IMR-90 (cell line): ENCODE data around the gene TDRD1. TPM values are rescaled to one million over a fixed set of nuclear protein-coding genes. Genes with fewer than 3 reads are reported as not detected.

Source experiments
- ATAC-seq: fragments of 200-7000 bp; cut with Tn5 transposase; 2 replicates; pipeline ENCODE4 v1.9.1; 2020; ENCODE audit warnings: low read depth, mild to moderate bottlenecking, moderate library complexity
- BruUV-seq: library from RNA; stranded (reverse); fragments of 400-500 nt; replicated peaks from 2 replicates; lab custom pipeline; 2021; lab: Mats Ljungman, UMichigan
- CTCF ChIA-PET: fragments of 300-600 bp; formaldehyde crosslinking; extraction: SDS; loops from one replicate; lab custom pipeline; 2021; ENCODE audit warnings: antibody characterized with exemption; lab: Yijun Ruan, JAX
- POLR2A ChIA-PET: fragments of 300-600 bp; sonication (Branson Sonifier 250); formaldehyde crosslinking; loops from one replicate; lab custom pipeline; 2022; ENCODE audit warnings: antibody characterized with exemption; ENCODE audit not compliant: unreplicated experiment; lab: Charles Lee
- DNase-seq: peaks from one replicate; pipeline ENCODE4 v3.0.0; 2013
- H2AFZ ChIP-seq: replicated peaks from 2 replicates; pipeline ENCODE3; 2013; ENCODE audit warnings: low read length, mild to moderate bottlenecking; ENCODE audit not compliant: poor library complexity
- H2AK5ac ChIP-seq: 2 replicates; pipeline ENCODE4 v1.6.1; 2013; ENCODE audit warnings: low read depth, low read length, inconsistent platforms
- H2AK9ac ChIP-seq: replicated peaks from 2 replicates; pipeline ENCODE3; 2013; ENCODE audit warnings: mild to moderate bottlenecking, low read depth, low read length, moderate library complexity; ENCODE audit not compliant: poor library complexity
- H2BK120ac ChIP-seq: 2 replicates; pipeline ENCODE4 v1.6.1; 2013; ENCODE audit warnings: low read depth, low read length, inconsistent platforms
- H2BK15ac ChIP-seq: 3 replicates; pipeline ENCODE4 v1.6.1; 2013; ENCODE audit warnings: low read depth, low read length, inconsistent platforms
- H2BK20ac ChIP-seq: 2 replicates; pipeline ENCODE4 v1.6.1; 2013; ENCODE audit warnings: low read depth, mild to moderate bottlenecking, inconsistent platforms, low read length, moderate library complexity
- H2BK5ac ChIP-seq: 2 replicates; pipeline ENCODE4 v1.6.1; 2013; ENCODE audit warnings: mild to moderate bottlenecking, low read depth, low read length, inconsistent platforms; ENCODE audit not compliant: poor library complexity, severe bottlenecking
- H3K14ac ChIP-seq: replicated peaks from 2 replicates; pipeline ENCODE4 v1.6.1; 2013; ENCODE audit warnings: low read depth, low read length, inconsistent platforms
- H3K18ac ChIP-seq: 2 replicates; pipeline ENCODE4 v1.6.1; 2013; ENCODE audit warnings: low read depth, low read length, control low read depth
- H3K23ac ChIP-seq: 2 replicates; pipeline ENCODE4 v1.6.1; 2013; ENCODE audit warnings: low read depth, low read length, inconsistent platforms
- H3K27ac ChIP-seq: 2 replicates; pipeline ENCODE4 v1.5.1; 2013; ENCODE audit warnings: mild to moderate bottlenecking, control low read depth, low read length; ENCODE audit not compliant: insufficient read depth
- H3K27me3 ChIP-seq: 2 replicates; pipeline ENCODE4 v1.6.1; 2013; ENCODE audit warnings: low read length; ENCODE audit not compliant: control insufficient read depth, insufficient read depth
- H3K36me3 ChIP-seq: 2 replicates; pipeline ENCODE4 v1.6.1; 2013; ENCODE audit warnings: low read length, mixed read lengths; ENCODE audit not compliant: control insufficient read depth, insufficient read depth
- H3K4ac ChIP-seq: 2 replicates; pipeline ENCODE4 v1.6.1; 2013; ENCODE audit warnings: low read depth, low read length, inconsistent platforms
- H3K4me1 ChIP-seq: 2 replicates; pipeline ENCODE4 v1.6.1; 2013; ENCODE audit warnings: low read length, mixed read lengths; ENCODE audit not compliant: control insufficient read depth, insufficient read depth
- H3K4me2 ChIP-seq: 2 replicates; pipeline ENCODE4 v1.6.1; 2013; ENCODE audit warnings: low read depth, mild to moderate bottlenecking, control low read depth, low read length, moderate library complexity
- H3K4me3 ChIP-seq: 2 replicates; pipeline ENCODE4 v1.5.1; 2013; ENCODE audit warnings: low read depth, mild to moderate bottlenecking, control low read depth, low read length, moderate library complexity; ENCODE audit not compliant: insufficient read depth
- H3K56ac ChIP-seq: 2 replicates; pipeline ENCODE4 v1.6.1; 2013; ENCODE audit warnings: low read length, inconsistent platforms; ENCODE audit not compliant: insufficient read depth; ENCODE audit errors: extremely low read depth
- H3K79me1 ChIP-seq, 2 experiments: 2 replicates each; pipeline ENCODE4 v1.6.1; 2013; ENCODE audit warnings: low read length in 2 of 2, inconsistent platforms in 1 of 2, low read depth in 1 of 2
- H3K9ac ChIP-seq: 2 replicates; pipeline ENCODE4 v1.6.1; 2013; ENCODE audit warnings: low read depth, low read length, control low read depth
- H3K9me1 ChIP-seq: 2 replicates; pipeline ENCODE4 v1.6.1; 2013; ENCODE audit warnings: low read length, inconsistent platforms; ENCODE audit not compliant: insufficient read depth
- H3K9me3 ChIP-seq: 2 replicates; pipeline ENCODE4 v1.6.1; 2013; ENCODE audit warnings: low read length; ENCODE audit not compliant: control insufficient read depth, insufficient read depth
- H4K20me1 ChIP-seq: 2 replicates; pipeline ENCODE4 v1.6.1; 2013; ENCODE audit warnings: low read length, inconsistent platforms; ENCODE audit not compliant: insufficient read depth
- H4K5ac ChIP-seq: 2 replicates; pipeline ENCODE4 v1.6.1; 2013; ENCODE audit warnings: mild to moderate bottlenecking, low read depth, low read length, control low read depth
- H4K8ac ChIP-seq, 2 experiments: 2 replicates each; pipeline ENCODE4 v1.6.1; 2013; ENCODE audit warnings: low read depth in 2 of 2, low read length in 2 of 2, control low read depth in 1 of 2, inconsistent platforms in 1 of 2
- H4K91ac ChIP-seq: 2 replicates; pipeline ENCODE4 v1.6.1; 2013; ENCODE audit warnings: low read depth, low read length, inconsistent platforms; ENCODE audit not compliant: insufficient read depth
- CHD1 ChIP-seq: IDR thresholded peaks from 2 replicates; pipeline ENCODE4 v1.6.1; 2012; ENCODE audit warnings: low read depth, low read length, improper control_type of control experiment
- ELK1 ChIP-seq: fragments of 150-350 bp; IDR thresholded peaks from 2 replicates; pipeline ENCODE4 v1.6.1; 2016; ENCODE audit warnings: low read depth, mild to moderate bottlenecking, low read length, moderate library complexity, borderline replicate concordance
- MAFK ChIP-seq: IDR thresholded peaks from 2 replicates; pipeline ENCODE4 v1.6.1; 2012; ENCODE audit warnings: low read depth, low read length, improper control_type of control experiment
- MAZ ChIP-seq: IDR thresholded peaks from 2 replicates; pipeline ENCODE4 v1.6.1; 2012; ENCODE audit warnings: low read depth, mild to moderate bottlenecking, low read length, improper control_type of control experiment, moderate library complexity, borderline replicate concordance
- NFE2L2 ChIP-seq: fragments of 150-350 bp; IDR thresholded peaks from 2 replicates; pipeline ENCODE4 v1.6.1; 2016; ENCODE audit warnings: low read depth, mild to moderate bottlenecking, low read length
- POLR2A ChIP-seq: IDR thresholded peaks from 2 replicates; pipeline ENCODE4 v1.6.1; 2012; ENCODE audit warnings: mild to moderate bottlenecking, low read depth, low read length
- RAD21 ChIP-seq: IDR thresholded peaks from 2 replicates; pipeline ENCODE4 v1.6.1; 2012; ENCODE audit warnings: low read length, improper control_type of control experiment
- RCOR1 ChIP-seq: IDR thresholded peaks from 2 replicates; pipeline ENCODE4 v1.6.1; 2012; ENCODE audit warnings: mild to moderate bottlenecking, low read length, improper control_type of control experiment; ENCODE audit not compliant: insufficient replicate concordance
- RFX5 ChIP-seq: IDR thresholded peaks from 2 replicates; pipeline ENCODE4 v1.8.0; 2012; ENCODE audit warnings: low read depth, mild to moderate bottlenecking, low read length, moderate library complexity
- SMC3 ChIP-seq: fragments of 150-350 bp; IDR thresholded peaks from 2 replicates; pipeline ENCODE4 v1.6.1; 2016; ENCODE audit warnings: low read depth, mild to moderate bottlenecking, antibody characterized with exemption, low read length, moderate library complexity
- WGBS, 2 experiments: methylation state at CpG; one replicate each; pipeline versions ENCODE4 v1.1.5 to v1.1.7; 2013; ENCODE audit warnings: missing lambda C conversion rate in 2 of 2; ENCODE audit not compliant: insufficient read length in 1 of 2; ENCODE audit errors: extremely low coverage in 2 of 2; 5-methylcytosine and 5-hydroxymethylcytosine counted together
- dilution Hi-C: fragments of 300-500 bp; cut with HindIII; formaldehyde crosslinking; loops from one replicate; pipeline ENCODE4 v1.14.3; 2018; ENCODE audit warnings: low sequenced_read_pairs; ENCODE audit not compliant: unreplicated experiment
- in situ Hi-C: fragments of 300-500 bp; cut with MboI; formaldehyde crosslinking; loops from 3 replicates; pipeline ENCODE4 v1.14.3; 2019; ENCODE audit warnings: low sequenced_read_pairs, inconsistent platforms, mixed read lengths
- intact Hi-C: fragments of 100-400 bp; cut with micrococcal nuclease; formaldehyde crosslinking; loops from 2 replicates; pipeline ENCODE4 v1.10.0; 2022
- polyA plus RNA-seq, 3 experiments: library from polyadenylated mRNA; depleted of rRNA; stranded (reverse); fragments of >200 nt; gene quantifications; 2 replicates each; pipeline ENCODE4 v1.2.3, GENCODE V29; 2012; ENCODE audit warnings: low replicate concordance in 1 of 3
- total RNA-seq: library from RNA; depleted of rRNA; stranded (reverse); fragments of >200 nt; gene quantifications from 2 replicates; pipeline ENCODE4 v1.2.3, GENCODE V29; 2012

Gene TDRD1
- total and polyA plus RNA-seq, 2 of the 4 experiments (the other 2 are of a cell fraction): not detected

- no peaks in the 10 kb centered on the region for H3K36me3 ChIP-seq
- H4K91ac ChIP-seq: no peak overlapping the region
- peaks cover 11% of the 10 kb centered on the region for H3K27me3 ChIP-seq
- no peak for DNase-seq
- H4K8ac ChIP-seq: no peak overlapping the region
- no peaks in the 10 kb centered on the region for H3K9me1 ChIP-seq
- no peaks in the 10 kb centered on the region for H3K9me3 ChIP-seq
- H2BK20ac ChIP-seq: no peak overlapping the region
- H4K20me1 ChIP-seq: no peaks in the 10 kb centered on the region
- dilution Hi-C loops: no loop called here
- no peak overlapping the region for H2AFZ ChIP-seq
- no peaks in the 10 kb centered on the region for H3K79me1 ChIP-seq
- no peak overlapping the region for H2BK15ac ChIP-seq
- TF ChIP-seq ELK1 (no peak), RAD21 (no peak), SMC3 (no peak), NFE2L2 (no peak), RFX5 (no peak), MAZ (no peak), CHD1 (no peak), POLR2A (no peak), MAFK (no peak), RCOR1 (no peak)
- H2AK9ac ChIP-seq: no peak overlapping the region
- no peak for ATAC-seq
- in situ Hi-C loops: no loop called here
- ChIA-PET POLR2A (no interaction called here), CTCF (no interaction called here)
- H3K9ac ChIP-seq: no peak overlapping the region
- H3K4me3 ChIP-seq: no peak overlapping the region
- no TSS peak for BruUV-seq
- H2BK5ac ChIP-seq: no peak overlapping the region
- no peak overlapping the region for H3K56ac ChIP-seq
- intact Hi-C loops: no loop called here
- H3K23ac ChIP-seq: no peak overlapping the region
- H3K14ac ChIP-seq: no peak overlapping the region
- H4K5ac ChIP-seq: no peak overlapping the region
- no peak overlapping the region for H2AK5ac ChIP-seq
- WGBS, 2 experiments: no CpG with 5 or more reads among the region's 4 CpGs
- no peak overlapping the region for H3K27ac ChIP-seq
- no peak overlapping the region for H3K4me2 ChIP-seq
- no peak overlapping the region for H2BK120ac ChIP-seq
- H3K4me1 ChIP-seq: no peaks in the 10 kb centered on the region
- no peak overlapping the region for H3K18ac ChIP-seq
- H3K4ac ChIP-seq: no peak overlapping the region
Measured at GRCh38 chr10:114199239-114199638, 20.1 kb downstream of the TDRD1 start.
